ENCODE measurements around the gene NKD2.
"Not testable (repeated sequence)": the region's sequence is repeated elsewhere in the genome, so short reads cannot be mapped to it uniquely, and the experiment has no call there.

NKD2 gene

GRCh38 chr5:1000329-1000728, 8.3 kb upstream of the NKD2 start:
- DNase-seq (ENCODE audit: low spot score): no peak

GRCh38 chr5:1000831-1001230, 7.8 kb upstream of the NKD2 start:
- not testable (repeated sequence) for DNase-seq (ENCODE audit: low spot score)

- DNase-seq (ENCODE audit: low spot score): no peak
These were observed 7.0 kb upstream of the NKD2 start for GRCh38 chr5:1001406-1002270.

GRCh38 chr5:1002271-1002546, 6.4 kb upstream of the NKD2 start:
- DNase-seq (ENCODE audit: low spot score): no peak

- no peak for DNase-seq (ENCODE audit: low spot score)
These were observed 5.8 kb upstream of the NKD2 start for GRCh38 chr5:1002836-1003235.

- DNase-seq (ENCODE audit: low spot score): no peak
These were observed 5.2 kb upstream of the NKD2 start for GRCh38 chr5:1003296-1003937.

- no peak for DNase-seq (ENCODE audit: low spot score)
These were observed 3.9 kb upstream of the NKD2 start for GRCh38 chr5:1004461-1005248.

GRCh38 chr5:1005249-1005851, 3.3 kb upstream of the NKD2 start:
- DNase-seq (ENCODE audit: low spot score): no peak

- no peak for DNase-seq (ENCODE audit: low spot score)
These were observed 2.5 kb upstream of the NKD2 start for GRCh38 chr5:1005904-1006655.

GRCh38 chr5:1006656-1007071, 1.9 kb upstream of the NKD2 start:
- DNase-seq (ENCODE audit: low spot score): no peak

- no peak for DNase-seq (ENCODE audit: low spot score)
These were observed 1.4 kb upstream of the NKD2 start for GRCh38 chr5:1007221-1007680.

- no peak for DNase-seq (ENCODE audit: low spot score)
These were observed 736 bp upstream of the NKD2 start for GRCh38 chr5:1007681-1008450.

GRCh38 chr5:1009359-1010180, 968 bp downstream of the NKD2 start:
- DNase-seq (ENCODE audit: low spot score): no peak

GRCh38 chr5:1010181-1010510, 1.5 kb downstream of the NKD2 start:
- DNase-seq (ENCODE audit: low spot score): no peak

GRCh38 chr5:1010641-1011046, 2.0 kb downstream of the NKD2 start:
- no peak for DNase-seq (ENCODE audit: low spot score)

GRCh38 chr5:1011226-1011631, 2.6 kb downstream of the NKD2 start:
- DNase-seq (ENCODE audit: low spot score): no peak

GRCh38 chr5:1011741-1012312, 3.2 kb downstream of the NKD2 start:
- no peak for DNase-seq (ENCODE audit: low spot score)

- DNase-seq (ENCODE audit: low spot score): no peak
These were observed 3.8 kb downstream of the NKD2 start for GRCh38 chr5:1012313-1012841.

- DNase-seq (ENCODE audit: low spot score): no peak
These were observed 4.3 kb downstream of the NKD2 start for GRCh38 chr5:1012900-1013237.

Measured in putamen (tissue), 1 donor.